ENCODE measurements around the gene SZT2. TPM values are rescaled to one million over a fixed set of nuclear protein-coding genes. Genes with fewer than 3 reads are reported as not detected.

Gene SZT2
- total RNA-seq, 4 donors from 2014 or later: 49.2 to 68.7 (median 57.3) TPM

DNA sequence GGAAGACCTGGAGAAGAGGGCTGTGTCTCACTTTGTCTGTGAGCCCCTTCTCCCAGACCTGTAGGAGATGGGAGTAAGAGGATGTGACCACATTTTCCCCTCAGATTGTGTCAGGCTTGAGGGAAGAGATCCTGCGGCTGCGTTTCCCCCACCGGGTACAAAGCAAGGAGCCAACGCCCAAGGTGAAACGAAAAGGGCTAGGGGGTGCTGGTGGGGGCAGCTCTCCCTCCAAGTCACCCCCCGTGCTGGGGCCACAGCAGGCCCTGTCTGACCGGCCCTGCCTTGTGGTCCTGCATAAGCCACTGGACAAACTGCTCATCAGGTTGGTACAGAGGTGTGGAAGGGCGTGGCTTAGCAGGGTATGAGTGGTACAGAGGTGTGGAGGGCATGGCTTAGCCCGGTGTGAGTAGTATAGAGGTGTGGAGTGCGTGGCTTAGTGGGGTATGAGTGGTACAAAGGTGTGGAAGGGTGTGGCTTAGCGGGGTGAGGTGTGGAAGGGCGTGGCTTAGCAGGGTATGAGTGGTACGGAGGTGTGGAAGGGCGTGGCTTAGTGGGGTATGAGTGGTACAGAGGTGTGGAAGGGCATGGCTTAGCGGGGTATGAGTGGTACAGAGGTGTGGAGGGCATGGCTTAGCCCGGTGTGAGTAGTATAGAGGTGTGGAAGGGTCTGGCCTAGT lies 33.4 kb downstream of the SZT2 start:
- Histone ChIP-seq H3K4me1 (no peaks in the 10 kb centered on the region), H3K9me3 (no peaks in the 10 kb centered on the region), H3K4me3 (no peak overlapping the region), H3K27me3 (no peaks in the 10 kb centered on the region), H3K27ac (no peak overlapping the region), H3K36me3 (peaks cover 0 to 100% (median 72%) of the 10 kb centered on the region in 3 donors)
- TF ChIP-seq, protein P1, sequence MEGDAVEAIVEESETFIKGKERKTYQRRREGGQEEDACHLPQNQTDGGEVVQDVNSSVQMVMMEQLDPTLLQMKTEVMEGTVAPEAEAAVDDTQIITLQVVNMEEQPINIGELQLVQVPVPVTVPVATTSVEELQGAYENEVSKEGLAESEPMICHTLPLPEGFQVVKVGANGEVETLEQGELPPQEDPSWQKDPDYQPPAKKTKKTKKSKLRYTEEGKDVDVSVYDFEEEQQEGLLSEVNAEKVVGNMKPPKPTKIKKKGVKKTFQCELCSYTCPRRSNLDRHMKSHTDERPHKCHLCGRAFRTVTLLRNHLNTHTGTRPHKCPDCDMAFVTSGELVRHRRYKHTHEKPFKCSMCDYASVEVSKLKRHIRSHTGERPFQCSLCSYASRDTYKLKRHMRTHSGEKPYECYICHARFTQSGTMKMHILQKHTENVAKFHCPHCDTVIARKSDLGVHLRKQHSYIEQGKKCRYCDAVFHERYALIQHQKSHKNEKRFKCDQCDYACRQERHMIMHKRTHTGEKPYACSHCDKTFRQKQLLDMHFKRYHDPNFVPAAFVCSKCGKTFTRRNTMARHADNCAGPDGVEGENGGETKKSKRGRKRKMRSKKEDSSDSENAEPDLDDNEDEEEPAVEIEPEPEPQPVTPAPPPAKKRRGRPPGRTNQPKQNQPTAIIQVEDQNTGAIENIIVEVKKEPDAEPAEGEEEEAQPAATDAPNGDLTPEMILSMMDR (IDR thresholded peaks at IDR 0.05): no peak
- TF ChIP-seq POLR2A (IDR thresholded peaks at IDR 0.05) (no peak), EP300 (IDR thresholded peaks at IDR 0.05) (no peak)
- no peak for DNase-seq (ENCODE audit: low spot score in 2 of 2)
- 93 to 94% methylated on average over 16 of the region's 16 CpGs for WGBS, 2 donors

DNA sequence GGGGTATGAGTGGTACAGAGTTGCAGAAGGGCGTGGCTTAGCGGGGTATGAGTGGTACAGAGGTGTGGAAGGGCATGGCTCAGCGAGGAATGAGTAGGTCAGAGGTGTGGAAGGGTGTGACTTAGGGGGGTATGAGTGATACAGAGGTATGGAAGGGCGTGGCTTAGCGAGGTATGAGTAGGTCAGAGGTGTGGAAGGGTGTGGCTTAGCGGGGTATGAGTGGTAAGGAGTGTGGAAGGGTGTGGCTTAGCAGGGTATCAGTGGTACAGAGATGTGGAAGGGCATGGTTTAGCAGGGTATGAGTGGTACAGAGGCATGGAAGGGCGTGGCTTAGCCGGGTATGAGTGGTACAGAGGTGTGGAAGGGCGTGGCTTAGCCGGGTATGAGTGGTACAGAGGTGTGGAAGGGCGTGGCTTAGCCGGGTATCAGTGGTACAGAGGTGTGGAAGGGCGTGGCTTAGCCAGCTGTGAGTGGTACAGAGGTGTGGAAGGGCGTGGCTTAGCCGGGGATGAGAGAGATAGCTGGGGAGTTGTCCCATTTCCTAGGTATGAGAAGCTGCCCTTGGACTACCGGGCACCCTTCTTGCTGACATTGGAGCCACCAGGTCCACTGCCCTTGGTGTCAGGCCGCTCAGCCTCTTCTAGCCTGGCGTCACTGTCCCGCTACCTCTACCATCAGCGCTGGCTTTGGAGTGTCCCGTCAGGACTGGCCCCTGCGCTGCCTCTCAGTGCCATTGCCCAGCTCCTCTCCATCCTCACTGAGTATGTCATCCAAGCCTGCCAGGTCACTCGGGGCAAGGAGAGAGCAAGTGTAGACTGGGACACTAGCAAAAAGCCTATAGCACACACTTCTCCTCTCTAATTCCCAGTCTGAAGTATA lies 34.2 kb downstream of the SZT2 start:
- peaks cover 0 to 100% (median 77%) of the 10 kb centered on the region in 3 donors for H3K36me3 ChIP-seq
- no peak for DNase-seq (ENCODE audit: low spot score in 2 of 2)
- H3K27me3 ChIP-seq: no peaks in the 10 kb centered on the region
- H3K4me1 ChIP-seq: no peaks in the 10 kb centered on the region
- H3K9me3 ChIP-seq: no peaks in the 10 kb centered on the region
- H3K27ac ChIP-seq: no peak overlapping the region
- TF ChIP-seq, protein P1 (IDR thresholded peaks at IDR 0.05): no peak
- TF ChIP-seq EP300 (IDR thresholded peaks at IDR 0.05) (no peak), POLR2A (IDR thresholded peaks at IDR 0.05) (no peak)
- WGBS, 2 donors: 91 to 92% methylated on average over 23 of the region's 23 CpGs
- no peak overlapping the region for H3K4me3 ChIP-seq

DNA sequence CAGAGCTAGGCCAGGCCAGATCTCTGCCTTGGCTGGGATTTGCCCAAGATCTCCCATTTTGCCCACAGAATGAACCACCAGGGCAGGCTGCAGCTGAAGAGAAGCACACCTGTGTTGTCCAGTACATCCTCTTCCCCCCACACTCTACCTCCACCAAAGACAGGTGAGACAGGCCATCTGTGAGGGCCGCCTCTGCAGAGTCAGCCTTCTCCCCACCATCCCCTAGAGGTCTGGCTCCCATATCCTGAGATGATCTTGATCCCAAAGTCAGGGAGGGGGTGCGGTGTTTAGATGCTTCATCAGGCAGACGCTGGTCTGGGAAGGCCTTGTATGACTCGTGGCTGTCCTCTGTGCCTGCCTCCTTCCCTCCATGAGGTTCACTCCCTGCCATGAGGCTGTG lies 35.3 kb downstream of the SZT2 start:
- Histone ChIP-seq H3K36me3 (peaks cover 0 to 100% (median 78%) of the 10 kb centered on the region in 3 donors), H3K4me3 (no peak overlapping the region), H3K4me1 (no peaks in the 10 kb centered on the region), H3K27ac (no peak overlapping the region), H3K9me3 (no peaks in the 10 kb centered on the region), H3K27me3 (no peaks in the 10 kb centered on the region)
- no peak for DNase-seq (ENCODE audit: low spot score in 2 of 2)
- no peak for TF ChIP-seq POLR2A (IDR thresholded peaks at IDR 0.05)
- TF ChIP-seq EP300 (IDR thresholded peaks at IDR 0.05): no peak
- WGBS, 2 donors: 65 to 83% methylated on average over 4 of the region's 4 CpGs

DNA sequence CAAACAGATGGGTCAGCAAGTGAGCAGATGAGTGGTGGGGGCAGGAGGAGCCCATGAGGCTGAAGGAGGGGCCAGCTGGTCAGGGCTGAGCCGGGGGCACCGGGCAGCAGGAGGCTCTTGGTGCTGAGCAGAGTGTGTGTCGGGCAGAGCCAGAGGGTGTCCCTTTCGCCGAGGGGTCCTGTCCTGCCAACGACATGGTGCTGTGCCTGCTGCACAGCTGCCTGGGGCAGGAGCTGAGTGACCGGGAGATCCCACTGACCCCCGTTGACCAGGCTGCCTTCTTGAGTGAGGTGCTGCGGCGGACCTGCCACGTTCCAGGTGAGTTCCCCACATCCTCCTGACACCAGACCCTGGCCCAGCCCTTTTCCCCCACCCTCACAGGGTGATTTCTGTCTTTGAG lies 36.5 kb downstream of the SZT2 start:
- H3K9me3 ChIP-seq: no peaks in the 10 kb centered on the region
- WGBS, 2 donors: 92 to 93% methylated on average over 11 of the region's 11 CpGs
- peaks cover 2 to 100% (median 80%) of the 10 kb centered on the region in 3 donors for H3K36me3 ChIP-seq
- no peak for DNase-seq (ENCODE audit: low spot score in 2 of 2)
- H3K4me3 ChIP-seq: no peak overlapping the region
- no peaks in the 10 kb centered on the region for H3K4me1 ChIP-seq
- TF ChIP-seq, protein P1 (IDR thresholded peaks at IDR 0.05): no peak
- TF ChIP-seq EP300 (IDR thresholded peaks at IDR 0.05): no peak
- TF ChIP-seq POLR2A (IDR thresholded peaks at IDR 0.05): no peak
- no peak overlapping the region for H3K27ac ChIP-seq
- no peaks in the 10 kb centered on the region for H3K27me3 ChIP-seq

DNA sequence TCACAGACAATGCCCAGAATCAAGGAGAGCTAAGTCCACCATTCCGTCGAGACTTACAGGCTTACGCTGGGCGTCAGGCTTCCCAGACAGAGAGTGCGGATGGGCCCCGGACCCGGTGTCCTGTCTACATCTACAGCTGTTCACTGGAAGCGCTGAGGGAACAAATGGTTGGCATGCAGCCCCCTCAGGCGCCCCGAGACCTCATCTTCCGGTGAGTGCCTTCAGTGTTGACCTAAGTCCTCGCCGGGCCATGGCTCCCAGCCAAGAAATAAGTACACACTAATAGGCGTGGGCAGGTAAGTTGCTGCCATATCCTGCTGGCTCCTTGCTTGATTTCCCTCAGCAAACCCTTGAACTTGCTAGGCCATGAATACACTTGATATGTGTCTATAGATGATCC lies 37.8 kb downstream of the SZT2 start:
- Histone ChIP-seq H3K4me3 (no peak overlapping the region), H3K27ac (no peak overlapping the region), H3K4me1 (no peaks in the 10 kb centered on the region), H3K9me3 (no peaks in the 10 kb centered on the region), H3K27me3 (no peaks in the 10 kb centered on the region), H3K36me3 (peaks cover 2 to 100% (median 73%) of the 10 kb centered on the region in 3 donors)
- WGBS, 2 donors: 90 to 98% methylated on average over 8 to 14 of the region's 14 CpGs
- no peak for TF ChIP-seq EP300 (IDR thresholded peaks at IDR 0.05)
- TF ChIP-seq, protein P1 (IDR thresholded peaks at IDR 0.05): no peak
- TF ChIP-seq POLR2A (IDR thresholded peaks at IDR 0.05): no peak
- DNase-seq (ENCODE audit: low spot score in 2 of 2): no peak

All from tibial nerve (tissue), 4 donors.